PFSK-1 (cell line): ENCODE data around the gene MAN1C1.

Experiments
- FOXP2 ChIP-seq: optimal IDR thresholded peaks from 2 replicates; pipeline ENCODE3; 2011; ENCODE audit warnings: borderline replicate concordance, control low read depth, inconsistent platforms; ENCODE audit not compliant: insufficient read depth; ENCODE audit errors: extremely low read length, extremely low read depth
- POLR2AphosphoS5 ChIP-seq: IDR thresholded peaks from 2 replicates; pipeline ENCODE4 v1.6.1; 2012; ENCODE audit warnings: low read depth, mild to moderate bottlenecking, control low read depth, low read length, moderate library complexity
- SIN3A ChIP-seq: IDR thresholded peaks from 2 replicates; pipeline ENCODE4 v1.6.1; 2012; ENCODE audit warnings: mild to moderate bottlenecking, low read length, moderate library complexity, borderline replicate concordance; ENCODE audit not compliant: insufficient read depth
- TAF1 ChIP-seq: IDR thresholded peaks from 2 replicates; pipeline ENCODE4 v1.6.1; 2012; ENCODE audit warnings: low read length, control low read depth, borderline replicate concordance; ENCODE audit not compliant: insufficient read depth
- TF ChIP-seq, protein P1 (sequence below), 2 experiments: IDR thresholded peaks; 2 replicates each; pipeline versions ENCODE4 v1.6.1 to v1.8.0; 2011 to 2012; ENCODE audit warnings: low read depth in 2 of 2, low read length in 2 of 2, control low read depth in 1 of 2, inconsistent platforms in 1 of 2, mild to moderate bottlenecking in 1 of 2, moderate library complexity in 1 of 2; ENCODE audit not compliant: insufficient read depth in 1 of 2

The MAN1C1 gene

DNA sequence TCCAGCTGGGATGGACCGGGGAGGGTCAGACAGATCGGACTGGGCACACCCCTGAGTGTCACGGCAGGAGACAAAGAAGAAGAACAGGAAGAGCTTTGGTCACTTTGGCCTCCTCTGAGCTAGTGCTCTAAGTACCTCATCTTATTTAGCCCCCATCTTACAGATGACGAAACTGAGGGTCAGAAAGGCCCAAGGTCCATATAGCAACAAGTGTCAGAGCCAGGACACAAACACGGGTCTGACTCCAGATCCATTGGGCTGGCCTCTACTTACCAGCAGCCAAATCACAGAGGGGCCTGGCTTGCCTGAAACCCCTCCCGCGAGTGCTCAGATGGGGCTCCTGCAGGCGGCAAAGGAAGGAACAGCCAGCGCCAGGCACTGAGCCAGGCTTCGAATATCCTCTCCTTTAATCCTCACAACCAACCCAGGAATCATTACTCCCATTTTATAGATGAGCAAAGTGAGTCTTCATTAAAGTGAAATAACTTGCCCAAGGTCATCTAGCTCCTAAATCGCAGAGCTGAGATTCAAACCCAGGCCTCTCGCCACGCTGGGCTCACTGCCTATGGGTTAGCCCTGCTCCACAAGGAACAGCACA is 157.7 kb downstream of the MAN1C1 start:
- no peak for TF ChIP-seq TAF1
- TF ChIP-seq SIN3A = no peak
- TF ChIP-seq, protein P1, sequence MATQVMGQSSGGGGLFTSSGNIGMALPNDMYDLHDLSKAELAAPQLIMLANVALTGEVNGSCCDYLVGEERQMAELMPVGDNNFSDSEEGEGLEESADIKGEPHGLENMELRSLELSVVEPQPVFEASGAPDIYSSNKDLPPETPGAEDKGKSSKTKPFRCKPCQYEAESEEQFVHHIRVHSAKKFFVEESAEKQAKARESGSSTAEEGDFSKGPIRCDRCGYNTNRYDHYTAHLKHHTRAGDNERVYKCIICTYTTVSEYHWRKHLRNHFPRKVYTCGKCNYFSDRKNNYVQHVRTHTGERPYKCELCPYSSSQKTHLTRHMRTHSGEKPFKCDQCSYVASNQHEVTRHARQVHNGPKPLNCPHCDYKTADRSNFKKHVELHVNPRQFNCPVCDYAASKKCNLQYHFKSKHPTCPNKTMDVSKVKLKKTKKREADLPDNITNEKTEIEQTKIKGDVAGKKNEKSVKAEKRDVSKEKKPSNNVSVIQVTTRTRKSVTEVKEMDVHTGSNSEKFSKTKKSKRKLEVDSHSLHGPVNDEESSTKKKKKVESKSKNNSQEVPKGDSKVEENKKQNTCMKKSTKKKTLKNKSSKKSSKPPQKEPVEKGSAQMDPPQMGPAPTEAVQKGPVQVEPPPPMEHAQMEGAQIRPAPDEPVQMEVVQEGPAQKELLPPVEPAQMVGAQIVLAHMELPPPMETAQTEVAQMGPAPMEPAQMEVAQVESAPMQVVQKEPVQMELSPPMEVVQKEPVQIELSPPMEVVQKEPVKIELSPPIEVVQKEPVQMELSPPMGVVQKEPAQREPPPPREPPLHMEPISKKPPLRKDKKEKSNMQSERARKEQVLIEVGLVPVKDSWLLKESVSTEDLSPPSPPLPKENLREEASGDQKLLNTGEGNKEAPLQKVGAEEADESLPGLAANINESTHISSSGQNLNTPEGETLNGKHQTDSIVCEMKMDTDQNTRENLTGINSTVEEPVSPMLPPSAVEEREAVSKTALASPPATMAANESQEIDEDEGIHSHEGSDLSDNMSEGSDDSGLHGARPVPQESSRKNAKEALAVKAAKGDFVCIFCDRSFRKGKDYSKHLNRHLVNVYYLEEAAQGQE (IDR thresholded peaks at IDR 0.05; ENCODE audit: insufficient read depth in 1 of 2, low read depth in 2 of 2, low read length in 2 of 2) = no peak
- TF ChIP-seq POLR2AphosphoS5 = no peak
- no peak for TF ChIP-seq FOXP2

DNA sequence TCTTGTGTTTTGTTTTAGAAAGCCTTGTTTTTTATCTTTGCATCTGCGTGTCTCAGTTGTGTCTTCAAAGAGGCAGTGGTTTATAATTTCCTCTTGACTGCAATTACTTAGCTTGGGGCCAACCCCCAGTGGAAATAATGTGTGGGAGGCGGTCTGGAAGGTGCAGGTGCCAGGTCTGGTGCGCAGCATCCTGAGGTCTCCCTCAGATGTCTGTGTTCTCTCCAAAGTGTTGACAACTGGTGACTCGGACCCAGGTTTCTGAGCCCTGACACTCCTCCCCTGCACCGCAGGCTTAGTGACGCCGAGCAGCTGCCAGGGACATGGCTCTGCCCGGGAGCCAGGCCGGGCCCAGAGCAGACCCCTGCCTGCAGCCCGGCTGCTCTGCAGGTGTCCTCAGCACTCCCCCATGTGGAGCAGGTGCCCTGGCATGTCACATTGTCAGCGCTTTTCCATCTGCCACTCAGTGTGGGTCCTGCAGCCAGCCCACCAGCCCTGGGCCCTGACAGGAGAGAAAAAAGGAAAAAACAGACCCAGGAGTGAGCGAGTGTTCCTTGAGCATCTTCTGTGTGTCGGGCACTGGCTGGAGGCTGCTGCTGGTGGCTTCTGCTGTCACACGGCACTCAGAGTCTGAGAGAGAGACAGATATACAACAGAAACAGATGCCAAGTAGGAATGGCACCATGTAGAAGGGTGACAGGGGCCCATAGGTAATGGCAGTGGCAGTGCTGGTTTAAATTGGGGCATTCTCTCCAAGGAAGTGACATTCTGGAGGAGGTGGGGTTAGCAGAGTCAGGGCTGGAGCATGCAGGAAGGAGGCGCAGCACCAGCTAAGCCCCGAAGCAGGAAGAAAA is 158.6 kb downstream of the MAN1C1 start:
- TF ChIP-seq TAF1 = no peak
- TF ChIP-seq, protein P1 (IDR thresholded peaks at IDR 0.05; ENCODE audit: insufficient read depth in 1 of 2, low read depth in 2 of 2, low read length in 2 of 2) = no peak
- TF ChIP-seq POLR2AphosphoS5 = no peak
- no peak for TF ChIP-seq SIN3A
- TF ChIP-seq FOXP2 = no peak

DNA sequence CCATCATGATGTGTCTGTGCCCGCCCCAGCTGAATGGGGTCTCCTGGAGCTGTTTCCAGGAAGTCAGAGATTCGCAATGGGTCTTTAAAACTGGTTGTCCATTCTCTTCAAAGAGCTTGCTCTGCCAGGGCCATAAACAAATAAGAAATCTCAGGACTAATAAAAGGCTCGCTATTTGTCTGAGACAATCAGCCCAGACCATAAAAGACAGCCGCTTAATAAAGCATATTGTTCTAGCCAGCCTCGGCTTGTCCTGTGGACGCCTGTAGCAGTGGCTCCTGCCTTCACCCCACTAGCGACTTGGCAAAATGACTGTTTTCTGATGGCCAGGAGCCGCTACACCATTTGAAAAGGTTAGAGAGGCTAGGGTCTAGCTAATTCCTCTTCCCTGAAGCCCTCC is 162.8 kb downstream of the MAN1C1 start:
- TF ChIP-seq FOXP2 (no peak), POLR2AphosphoS5 (no peak), SIN3A (no peak)

DNA sequence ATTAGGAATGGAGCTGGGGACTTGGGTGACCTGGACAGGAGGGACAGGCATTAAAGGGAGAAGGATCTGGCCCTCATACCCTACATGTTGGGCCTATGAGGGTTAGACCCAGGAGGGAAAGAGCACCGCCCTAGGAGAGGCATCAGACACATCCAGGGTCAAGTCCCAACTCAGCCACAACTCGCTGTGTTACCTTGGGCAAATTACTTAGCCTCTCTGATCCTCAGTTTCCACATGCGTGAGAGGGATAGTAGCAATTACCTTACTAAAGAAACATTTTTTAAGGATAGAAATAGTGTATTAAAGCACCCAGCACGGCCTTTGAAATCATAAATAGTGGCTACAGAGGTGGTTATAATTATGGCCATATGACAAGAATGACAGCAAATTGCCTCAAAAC is 163.3 kb downstream of the MAN1C1 start:
- TF ChIP-seq FOXP2 (no peak), SIN3A (no peak), TAF1 (no peak), POLR2AphosphoS5 (no peak)
- TF ChIP-seq, protein P1 (IDR thresholded peaks at IDR 0.05; ENCODE audit: insufficient read depth in 1 of 2, low read depth in 2 of 2, low read length in 2 of 2) = no peak

DNA sequence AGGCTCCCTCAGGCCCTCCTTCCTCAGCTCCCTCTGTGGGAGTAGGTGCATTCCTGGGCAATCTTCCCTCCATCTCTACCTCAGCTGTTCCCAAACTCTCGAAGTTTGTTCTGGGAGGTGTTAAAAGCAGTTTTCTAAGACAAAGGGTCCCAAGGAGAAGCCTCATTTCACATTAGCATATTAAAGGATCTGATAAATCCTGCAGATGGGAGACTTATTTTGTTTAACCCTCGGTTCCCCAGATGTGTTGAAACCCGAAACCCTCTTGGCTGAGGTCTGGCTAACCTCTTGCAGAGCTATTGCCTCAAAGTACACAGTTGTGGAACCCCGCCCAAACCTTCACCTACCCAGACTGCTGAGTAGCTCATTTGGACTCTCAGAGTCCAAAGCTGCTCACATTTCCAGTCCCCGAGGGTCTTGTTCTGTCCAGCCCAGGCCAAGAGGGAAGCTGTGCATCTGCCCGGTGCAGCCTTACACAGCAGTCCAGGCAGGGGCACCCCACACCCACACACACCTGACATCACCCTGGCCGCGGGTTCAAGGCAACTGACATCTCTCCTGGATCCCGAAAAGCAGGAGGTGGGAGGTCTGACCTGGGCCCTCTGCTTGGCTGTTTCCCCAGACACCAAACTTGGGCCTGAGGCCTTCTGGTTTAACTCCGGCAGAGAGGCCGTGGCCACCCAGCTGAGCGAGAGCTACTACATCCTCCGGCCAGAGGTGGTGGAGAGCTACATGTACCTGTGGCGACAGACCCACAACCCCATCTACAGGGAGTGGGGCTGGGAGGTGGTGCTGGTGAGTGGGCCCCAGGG is 163.9 kb downstream of the MAN1C1 start:
- no peak for TF ChIP-seq FOXP2
- TF ChIP-seq TAF1 = no peak
- TF ChIP-seq, protein P1 (IDR thresholded peaks at IDR 0.05; ENCODE audit: insufficient read depth in 1 of 2, low read depth in 2 of 2, low read length in 2 of 2) = no peak
